Stimulated activated CD4-positive, alpha-beta T cell treated with anti-CD3 and anti-CD28 coated beads, Interleukin-4, amount 100 ng/mL, for 48 hours (primary cell): Measurements from ENCODE around the gene SRSF6.
"Not testable (repeated sequence)": the region's sequence is repeated elsewhere in the genome, so short reads cannot be mapped to it uniquely, and the experiment has no call there.

Experiments
- DNase-seq, 2 donors: peaks; one replicate each; pipeline ENCODE4 v3.0.0-alpha.2; 2020; ENCODE audit warnings: low read depth in 2 of 2

Gene SRSF6

DNA sequence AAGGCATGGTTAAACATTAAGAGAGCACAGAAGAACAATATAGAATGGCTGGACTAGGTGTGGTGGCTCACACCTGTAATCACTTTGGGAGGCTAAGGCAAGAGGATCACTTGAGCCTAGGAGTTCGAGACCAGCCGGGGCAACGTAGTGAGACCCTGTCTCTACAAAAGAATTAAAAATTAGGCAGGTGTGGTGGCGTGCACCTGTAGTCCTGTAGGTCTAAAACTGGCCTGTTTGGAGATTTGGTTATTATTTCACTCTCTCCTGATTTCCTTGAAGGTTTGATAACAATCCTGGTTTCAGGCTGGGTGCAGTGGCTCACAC, 15.6 kb downstream of the SRSF6 start:
- no peak for DNase-seq

- DNase-seq: no peak
These were observed 19.5 kb downstream of the SRSF6 start for GRCh38 chr20:43477193-43477592.

GRCh38 chr20:43477619-43478018, 19.9 kb downstream of the SRSF6 start:
- DNase-seq: no peak

GRCh38 chr20:43490038-43490437, 32.3 kb downstream of the SRSF6 start:
- DNase-seq: no peak

GRCh38 chr20:43492101-43492500, 34.4 kb downstream of the SRSF6 start:
- DNase-seq: no peak

DNA sequence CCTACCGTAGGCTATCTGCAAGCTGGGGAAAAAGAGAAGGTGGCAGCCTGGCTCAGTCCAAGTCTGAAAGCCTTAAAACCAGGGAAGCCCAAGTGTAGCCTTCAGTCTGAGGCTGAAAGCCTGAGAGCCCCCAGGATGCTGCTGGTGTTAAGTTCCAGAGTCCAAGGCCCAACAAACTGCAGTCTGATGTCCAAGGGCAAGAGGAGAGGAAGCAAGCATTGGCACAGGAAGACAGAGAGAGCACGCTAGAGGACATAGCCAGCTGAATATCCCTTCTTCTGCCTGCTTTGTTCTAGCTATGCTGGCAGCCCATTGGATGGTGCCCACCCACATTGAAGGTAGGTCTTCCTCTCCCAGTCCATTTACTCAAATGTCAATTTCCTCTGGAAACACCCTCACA, 37.7 kb downstream of the SRSF6 start:
- no peak for DNase-seq

DNA sequence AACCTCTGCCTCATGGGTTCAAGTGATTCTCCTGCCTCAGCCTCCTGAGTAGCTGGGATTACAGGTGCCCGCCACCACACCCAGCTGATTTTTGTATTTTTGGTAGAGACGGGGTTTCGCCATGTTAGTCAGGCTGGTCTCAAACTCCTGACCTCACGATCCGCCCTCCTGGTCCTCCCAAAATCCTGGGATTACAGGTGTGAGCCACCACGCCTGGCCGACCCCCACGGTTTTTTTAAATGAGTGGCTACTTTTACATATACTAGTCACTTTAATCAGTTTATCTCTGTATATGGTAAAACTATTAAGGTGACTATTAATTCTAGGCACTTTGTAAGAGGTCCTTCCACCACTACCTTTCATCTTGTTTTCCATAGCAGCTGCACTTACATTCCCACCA, 44.3 kb downstream of the SRSF6 start:
- DNase-seq: not testable (repeated sequence)

DNA sequence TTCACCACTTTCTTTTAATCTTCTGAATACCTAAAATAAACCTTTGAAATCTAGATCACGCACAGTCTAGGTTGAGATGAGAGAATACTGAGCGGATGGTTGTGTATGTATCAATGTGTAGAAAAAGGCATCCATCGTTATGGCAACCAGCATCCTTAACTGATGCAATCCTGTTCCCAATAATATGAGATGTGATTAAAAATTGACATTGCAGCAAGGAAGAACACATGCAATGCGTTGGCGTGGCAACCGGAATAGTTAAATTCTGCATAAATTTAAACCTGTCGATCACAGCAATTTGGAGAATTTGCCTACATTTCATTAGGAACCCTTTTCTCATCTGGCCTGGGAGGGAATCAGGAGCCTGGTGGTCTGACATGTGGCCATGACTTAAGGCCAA, 48.5 kb downstream of the SRSF6 start:
- DNase-seq: no peak

- DNase-seq: no peak
These were observed 49.7 kb downstream of the SRSF6 start, which contains the start of gene L3MBTL1 for GRCh38 chr20:43507150-43508080. TSS of gene L3MBTL1 (plus strand) at chr20:43507697. CDS start at chr20:43513504, 5,807 bp downstream.

GRCh38 chr20:43508106-43508505, 50.4 kb downstream of the SRSF6 start:
- DNase-seq: no peak

- no peak for DNase-seq
These were observed 50.9 kb downstream of the SRSF6 start for GRCh38 chr20:43508604-43509040.

DNA sequence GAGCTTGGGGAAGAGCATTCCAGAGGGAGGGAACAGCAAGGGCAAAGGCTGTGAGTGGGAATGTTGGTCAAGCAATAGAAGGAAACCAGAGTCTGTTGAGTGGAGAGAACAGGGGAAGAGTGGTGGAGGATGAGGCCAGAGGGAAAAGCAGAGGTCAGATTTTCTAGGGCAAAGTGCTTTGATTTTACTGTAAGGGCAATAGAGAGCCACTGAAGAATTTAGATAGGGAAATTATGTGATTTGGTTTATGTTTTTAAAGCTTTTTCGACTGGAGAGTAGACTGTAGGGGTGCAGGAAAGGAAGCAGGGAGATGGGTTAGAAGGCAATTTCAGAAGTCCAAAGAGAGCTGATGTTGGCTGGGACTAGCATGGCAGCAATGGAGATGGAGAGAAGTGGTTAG, 54.2 kb downstream of the SRSF6 start:
- no peak for DNase-seq

- no peak for DNase-seq
These were observed 55.8 kb downstream of the SRSF6 start for GRCh38 chr20:43513372-43513930.
